Suppressor macrophage (primary cell): ENCODE measurements around the gene DSE.
"Not testable (repeated sequence)": the region's sequence is repeated elsewhere in the genome, so short reads cannot be mapped to it uniquely, and the experiment has no call there.

Source experiments
- DNase-seq, 4 experiments: peaks; one replicate each; pipeline ENCODE4 v3.0.0-alpha.2; 2020 to 2022
- total RNA-seq, 17 experiments: gene quantifications; one replicate each; lab custom pipeline; 2026; ENCODE audit warnings: mixed read lengths in 6 of 17, inconsistent platforms in 3 of 17; lab: John Stamatoyannopoulos, UW

Gene DSE
- total RNA-seq: 44.4 to 131 (median 79.9) reads per million in 17 experiments

DNA sequence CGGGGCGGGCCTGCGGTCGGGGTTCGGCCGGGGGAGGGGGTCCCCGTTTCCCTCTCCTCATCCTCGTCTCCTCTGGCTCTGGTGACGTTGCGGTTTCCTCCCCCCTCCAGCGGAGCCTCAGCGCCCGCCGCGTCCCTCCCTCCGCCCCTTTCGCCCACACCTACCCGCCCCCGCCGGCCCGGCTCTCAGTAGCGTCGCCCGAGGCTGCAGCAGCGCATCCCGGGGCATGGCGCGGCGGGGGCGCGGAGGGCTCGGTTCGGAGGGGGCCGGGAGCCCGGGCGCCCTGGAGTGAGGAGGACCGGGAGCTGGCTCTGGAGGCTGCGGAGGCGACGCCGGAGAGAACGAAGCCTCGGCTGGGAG, at the start of gene DSE:
Gene DSE, plus strand, starts transcription at position 188 of the 360 bp plus-strand sequence. CDS start 28,304 bp downstream, outside the sequence.
- DNase-seq: peak; percentile 68 to 88 (median 80)

DNA sequence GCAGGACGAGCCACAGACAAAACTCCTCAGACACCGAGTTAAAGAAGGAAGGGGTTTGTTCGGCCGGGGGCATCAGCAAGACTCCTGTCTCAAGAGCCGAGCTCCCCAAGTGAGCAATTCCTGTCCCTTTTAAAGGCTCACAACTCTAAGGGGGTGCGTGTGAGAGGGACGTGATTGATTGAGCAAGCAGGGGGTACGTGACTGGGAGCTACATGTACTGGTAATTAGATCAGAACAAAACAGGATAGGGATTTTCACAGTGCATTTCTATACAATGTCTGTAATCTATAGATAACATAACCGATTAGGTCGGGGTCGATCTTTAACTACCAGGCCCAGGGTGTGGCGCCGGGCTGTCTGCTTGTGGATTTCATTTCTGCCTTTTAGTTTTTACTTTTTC, 48.8 kb upstream of the DSE start:
- DNase-seq: not testable (repeated sequence)

GRCh38 chr6:116323863-116324262, 46.9 kb upstream of the DSE start:
- no peak for DNase-seq

- DNase-seq: not testable (repeated sequence)
Measured at GRCh38 chr6:116325634-116326132, 45.1 kb upstream of the DSE start.

GRCh38 chr6:116326181-116326671, 44.5 kb upstream of the DSE start:
- DNase-seq: no peak

DNA sequence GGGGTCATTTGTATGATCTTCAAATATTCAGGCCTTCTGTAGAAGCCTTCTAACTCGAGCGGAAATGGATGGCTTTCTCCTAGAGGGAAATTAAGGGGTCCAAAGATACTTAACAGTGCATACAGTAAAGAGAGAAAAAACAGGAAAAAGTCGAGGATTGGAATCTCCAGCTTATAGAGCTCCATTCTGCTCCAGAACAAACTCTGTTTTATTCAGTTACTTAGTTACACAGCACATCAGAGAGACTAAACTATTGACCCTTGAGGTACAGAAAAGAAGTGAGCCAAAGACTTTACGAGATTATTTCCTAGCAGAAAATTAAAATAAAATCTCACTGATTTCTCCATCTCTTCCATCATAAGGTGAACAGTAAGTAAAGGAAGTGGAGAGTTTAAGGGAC, 43.8 kb upstream of the DSE start:
- no peak for DNase-seq

- peak in 2 of 4 experiments; percentile 11 to 22 for DNase-seq
Measured at GRCh38 chr6:116327803-116328527, 42.8 kb upstream of the DSE start.

- DNase-seq: no peak
Measured at GRCh38 chr6:116328528-116328903, 42.2 kb upstream of the DSE start.

- DNase-seq: no peak
Measured at GRCh38 chr6:116329156-116329555, 41.6 kb upstream of the DSE start.

DNA sequence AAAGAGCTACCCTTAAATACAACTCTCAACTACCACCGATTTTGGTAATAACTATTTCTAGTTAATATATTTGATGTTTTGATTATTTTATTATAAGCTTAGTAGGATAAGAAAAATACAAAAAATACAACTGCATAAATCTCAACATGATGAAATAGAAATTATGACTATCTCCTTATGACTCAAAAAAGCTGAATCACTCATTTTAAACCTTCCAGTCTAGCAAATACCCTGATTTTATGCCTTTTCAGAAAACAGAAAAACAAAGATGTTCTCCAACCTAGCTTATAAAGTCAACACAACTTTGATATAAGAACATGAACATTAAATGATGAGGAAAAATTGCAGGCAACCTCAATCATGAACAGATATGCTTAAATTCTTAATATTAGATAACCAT, 40.2 kb upstream of the DSE start:
- peak in 1 of 4 experiments; percentile 5 for DNase-seq

DNA sequence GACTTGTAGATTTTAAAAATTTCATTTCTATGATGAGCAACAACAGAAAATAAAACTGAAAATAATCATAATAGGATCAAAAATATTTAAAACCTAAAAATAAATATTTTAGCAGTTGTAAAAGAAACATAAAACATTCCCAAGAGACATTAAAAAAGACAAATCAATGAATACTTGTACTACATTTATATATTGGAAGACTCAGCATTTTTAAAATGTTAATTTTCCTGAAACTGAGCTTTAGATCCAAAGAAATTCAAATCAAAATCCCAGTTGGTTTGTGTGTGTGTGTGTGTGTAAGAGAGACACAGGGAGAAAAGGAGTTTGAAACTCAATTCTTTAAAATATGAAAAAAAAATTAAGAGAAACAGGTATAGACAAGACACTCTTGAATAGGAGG, 38.7 kb upstream of the DSE start:
- DNase-seq: no peak

- not testable (repeated sequence) for DNase-seq
Measured at GRCh38 chr6:116334638-116335409, 35.9 kb upstream of the DSE start.

- DNase-seq: peak in 1 of 4 experiments; percentile 8
Measured at GRCh38 chr6:116335612-116336215, 35.0 kb upstream of the DSE start.

GRCh38 chr6:116338943-116339342, 31.8 kb upstream of the DSE start:
- no peak for DNase-seq

DNA sequence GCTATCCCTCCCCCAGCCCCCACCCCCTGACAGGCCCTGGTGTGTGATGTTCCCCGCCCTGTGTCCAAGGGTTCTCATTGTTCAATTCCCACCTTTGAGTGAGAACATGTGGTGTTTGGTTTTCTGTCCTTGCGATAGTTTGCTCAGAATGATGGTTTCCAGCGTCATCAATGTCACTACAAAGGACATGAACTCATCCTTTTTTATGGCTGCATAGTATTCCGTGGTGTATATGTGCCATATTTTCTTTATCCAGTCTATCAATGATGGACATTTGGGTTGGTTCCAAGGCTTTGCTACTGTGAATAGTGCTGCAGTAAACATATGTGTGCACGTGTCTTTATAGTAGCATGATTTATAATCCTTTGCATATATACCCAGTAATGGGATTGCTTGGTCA, 30.1 kb upstream of the DSE start:
- not testable (repeated sequence) for DNase-seq

GRCh38 chr6:116349216-116349615, 21.5 kb upstream of the DSE start:
- no peak for DNase-seq

- no peak for DNase-seq
Measured at GRCh38 chr6:116351101-116351500, 19.6 kb upstream of the DSE start.

GRCh38 chr6:116352515-116353471, 18.0 kb upstream of the DSE start:
- DNase-seq: peak; percentile 30 to 74 (median 62)

GRCh38 chr6:116354236-116354635, 16.5 kb upstream of the DSE start:
- peak; percentile 50 to 83 (median 68) for DNase-seq

DNA sequence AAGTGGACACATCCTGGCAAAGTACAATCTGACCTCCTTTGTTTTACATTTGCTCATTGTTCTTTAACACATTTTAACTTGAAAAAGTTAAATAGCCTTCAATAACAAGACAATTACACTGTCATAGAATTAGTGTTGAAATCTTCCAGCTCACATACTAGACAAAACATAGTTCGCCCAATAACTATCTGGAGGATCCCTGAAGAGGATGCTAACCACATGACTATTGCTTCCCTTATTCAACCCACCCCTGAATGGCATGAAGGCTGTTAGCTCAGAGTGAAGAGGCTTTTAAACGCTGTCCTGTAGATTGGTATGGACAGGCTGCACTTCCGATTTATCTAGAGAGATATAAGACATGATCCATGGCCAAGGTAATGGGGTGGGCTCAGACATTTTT, 15.0 kb upstream of the DSE start:
- DNase-seq: peak; percentile 30 to 71 (median 58)

- peak in 2 of 4 experiments; percentile 48 to 53 for DNase-seq
Measured at GRCh38 chr6:116359131-116359530, 11.6 kb upstream of the DSE start.

GRCh38 chr6:116359835-116360234, 10.9 kb upstream of the DSE start:
- DNase-seq: no peak
